NCI-H2196 treated with DMSO at 0.1 percent for 48 hours (cell line): Measurements from ENCODE around the gene PROSER2.
"Not testable (repeated sequence)": the region's sequence is repeated elsewhere in the genome, so short reads cannot be mapped to it uniquely, and the experiment has no call there.

Experiments
- DNase-seq: peaks from one replicate; lab custom pipeline; 2025; ENCODE audit not compliant: unreplicated experiment; lab: John Stamatoyannopoulos, UW

PROSER2 gene

DNA sequence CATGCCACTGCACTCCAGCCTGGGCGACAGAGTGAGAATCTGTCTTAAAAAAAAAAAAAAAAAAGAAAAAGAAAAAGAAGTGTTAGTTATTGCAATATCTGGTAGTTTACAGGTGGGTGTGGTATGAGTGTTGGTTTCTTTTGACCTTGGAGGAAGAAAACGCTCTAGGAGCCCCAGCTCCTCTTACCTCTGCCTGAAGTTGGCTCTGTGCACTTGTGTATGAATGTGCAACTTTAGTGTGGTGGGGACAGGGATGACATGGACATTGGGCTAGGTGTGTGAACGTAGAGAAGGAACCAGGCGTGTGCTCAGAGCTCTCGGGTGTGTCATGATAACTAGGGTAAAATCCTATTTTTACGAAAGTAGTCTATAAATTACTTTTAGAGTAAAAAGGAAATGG lies 11.9 kb downstream of the PROSER2 start:
- DNase-seq, result no peak

DNA sequence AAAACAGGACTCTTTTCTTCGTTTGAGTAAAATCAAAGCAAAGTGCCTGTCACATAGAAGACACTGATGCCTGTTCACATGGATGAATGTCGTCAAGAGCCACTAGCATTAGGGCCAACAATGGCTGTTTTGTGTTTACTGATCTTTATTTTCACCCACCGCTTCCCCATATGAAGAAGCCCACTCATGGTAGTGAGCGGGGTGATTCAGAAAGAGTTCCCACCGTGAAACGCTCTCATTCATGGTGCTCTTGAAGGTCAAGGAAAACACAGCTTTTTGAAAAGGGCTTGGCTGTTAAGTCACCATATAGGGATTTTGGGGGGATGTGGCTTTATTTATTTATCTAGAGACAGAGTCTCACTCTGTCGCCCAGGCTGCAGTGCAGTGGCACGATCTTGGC lies 12.5 kb downstream of the PROSER2 start:
- no peak for DNase-seq

DNA sequence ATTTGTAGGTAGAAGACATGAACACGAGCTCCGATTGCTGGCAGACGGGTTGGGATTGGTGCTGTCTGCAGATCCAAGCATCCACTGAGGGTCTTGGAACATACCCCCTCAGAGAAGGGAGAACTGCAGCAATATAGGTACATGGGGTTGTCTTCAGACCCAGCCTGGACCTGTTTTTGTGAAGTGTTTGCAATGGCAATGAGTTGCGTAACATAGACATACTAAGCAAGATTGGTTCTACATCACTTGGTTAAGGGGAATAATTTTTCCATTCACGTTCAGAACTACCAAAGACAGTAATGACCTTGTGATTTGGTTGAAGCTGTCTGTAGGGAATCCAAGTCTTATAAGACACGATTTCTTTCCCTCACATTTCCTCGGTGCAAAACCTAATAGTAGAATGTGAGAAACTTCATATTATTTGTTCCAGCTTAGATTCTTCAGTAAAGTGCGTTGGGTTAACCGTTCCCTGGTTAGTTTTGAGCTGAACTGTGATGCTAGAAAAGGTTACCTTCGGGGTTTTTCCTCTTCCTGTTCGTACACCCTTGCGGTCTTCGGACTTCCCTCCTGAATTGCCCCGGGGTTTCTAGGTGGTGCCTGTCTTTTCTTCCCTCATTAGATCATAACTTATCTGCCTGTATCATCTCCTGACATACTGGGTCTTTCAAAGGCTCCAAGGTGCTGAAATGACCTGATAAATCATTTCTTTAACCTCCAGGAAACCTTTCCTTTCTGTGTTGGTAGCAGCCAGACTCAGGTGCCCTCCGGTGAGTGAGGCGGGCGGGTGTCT lies 14.4 kb downstream of the PROSER2 start:
- no peak for DNase-seq

DNA sequence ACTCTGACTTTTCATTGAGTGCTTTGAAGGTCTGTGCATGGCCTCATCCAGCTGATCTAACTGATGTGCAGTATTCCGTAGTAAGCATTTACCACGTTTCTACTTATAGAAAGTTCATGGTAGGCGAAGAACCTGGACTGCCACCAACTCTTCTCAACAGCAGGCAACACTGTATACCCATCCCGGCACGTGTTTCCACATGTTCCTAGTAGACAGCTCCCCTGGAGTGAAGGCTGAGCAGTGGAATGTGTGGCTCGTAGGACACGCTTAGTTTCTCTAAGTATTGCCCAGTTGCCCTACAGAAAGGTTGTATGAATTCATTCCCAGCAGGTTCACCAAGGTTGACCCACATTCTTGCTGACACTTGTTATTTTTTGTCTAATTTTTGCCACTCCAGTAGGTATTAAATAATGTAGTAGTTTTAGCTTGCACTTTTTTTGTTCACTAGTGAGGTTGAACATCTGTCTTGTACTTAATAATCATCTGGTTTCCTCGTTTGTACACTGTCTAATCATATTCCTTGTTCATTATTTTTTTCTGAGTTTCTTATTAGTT lies 15.2 kb downstream of the PROSER2 start:
- DNase-seq, result no peak

DNA sequence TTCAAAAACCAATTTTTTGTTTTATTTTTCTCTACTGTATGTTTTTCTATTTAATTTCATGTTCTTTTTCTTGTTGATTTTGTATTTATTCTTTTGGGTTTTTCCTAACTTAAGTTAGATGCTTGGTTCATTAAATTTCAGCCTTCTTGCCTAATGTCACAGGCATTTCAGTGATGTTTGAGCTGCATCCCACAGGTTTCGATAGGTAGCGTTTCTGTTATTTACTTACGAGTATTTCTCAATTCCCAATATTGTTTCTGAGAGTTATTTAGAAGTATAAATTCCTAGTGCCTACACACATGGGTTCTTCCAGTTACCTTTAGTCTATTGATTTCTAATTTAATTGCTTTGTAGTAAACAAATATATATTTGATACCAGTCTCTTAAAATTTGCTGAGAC lies 18.2 kb downstream of the PROSER2 start:
- no peak for DNase-seq

DNA sequence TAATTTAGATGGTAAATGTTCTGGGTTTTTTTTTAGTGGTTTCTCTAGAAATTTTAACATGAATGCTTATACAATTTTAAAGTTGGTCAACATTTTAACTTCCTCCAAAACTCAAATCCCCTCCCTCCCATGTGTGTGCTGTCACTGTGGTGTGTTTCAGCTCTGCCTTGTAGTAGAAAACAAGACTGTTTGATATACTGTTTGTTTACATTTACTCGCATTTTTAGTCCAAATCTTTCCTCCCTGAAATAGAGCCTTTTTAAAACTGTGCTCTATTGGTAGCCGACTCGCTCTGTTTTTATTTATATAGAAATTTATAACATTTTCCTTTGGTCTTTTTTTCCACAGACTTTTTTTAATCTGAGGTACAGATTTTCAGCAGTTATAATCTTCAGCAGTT lies 19.3 kb downstream of the PROSER2 start:
- no peak for DNase-seq

DNA sequence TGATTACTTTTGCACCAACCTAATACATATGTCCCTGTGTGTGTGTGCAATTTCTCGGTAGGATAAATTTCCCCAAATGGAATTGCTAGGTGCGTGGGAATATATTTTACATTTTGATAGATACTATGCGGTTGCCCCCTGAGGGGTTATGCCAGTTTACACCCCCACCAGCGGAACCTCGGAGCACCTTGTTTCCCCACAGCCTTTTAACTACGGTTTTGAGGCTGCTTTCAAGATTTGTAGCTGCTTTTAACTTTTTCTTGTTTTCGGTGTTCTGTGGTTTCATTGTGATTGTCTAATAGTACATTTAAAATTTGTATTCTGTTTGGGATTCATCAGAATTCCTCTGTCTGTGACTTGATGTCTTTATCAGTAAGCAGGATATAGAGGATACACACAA lies 22.0 kb downstream of the PROSER2 start:
- DNase-seq, result no peak

DNA sequence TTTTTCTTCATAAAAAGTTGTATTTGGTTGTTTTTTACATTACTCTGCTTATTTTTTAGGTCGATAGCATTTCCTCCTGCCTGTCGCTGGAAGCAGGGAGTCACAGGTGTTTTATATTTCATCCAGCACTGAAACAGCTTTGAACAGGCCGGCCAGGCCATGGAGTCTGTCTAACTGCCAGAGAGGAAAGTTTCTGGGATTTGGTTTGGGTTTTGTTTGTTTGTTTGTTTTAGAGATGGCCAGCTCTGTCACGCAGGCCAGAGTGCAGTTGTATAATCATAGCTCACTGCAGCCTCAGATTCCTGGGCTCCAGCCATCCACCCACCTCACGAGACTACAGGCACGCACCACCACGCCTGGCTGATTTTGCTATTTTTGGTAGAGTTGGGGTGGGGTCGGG lies 23.4 kb downstream of the PROSER2 start:
- DNase-seq, result no peak

DNA sequence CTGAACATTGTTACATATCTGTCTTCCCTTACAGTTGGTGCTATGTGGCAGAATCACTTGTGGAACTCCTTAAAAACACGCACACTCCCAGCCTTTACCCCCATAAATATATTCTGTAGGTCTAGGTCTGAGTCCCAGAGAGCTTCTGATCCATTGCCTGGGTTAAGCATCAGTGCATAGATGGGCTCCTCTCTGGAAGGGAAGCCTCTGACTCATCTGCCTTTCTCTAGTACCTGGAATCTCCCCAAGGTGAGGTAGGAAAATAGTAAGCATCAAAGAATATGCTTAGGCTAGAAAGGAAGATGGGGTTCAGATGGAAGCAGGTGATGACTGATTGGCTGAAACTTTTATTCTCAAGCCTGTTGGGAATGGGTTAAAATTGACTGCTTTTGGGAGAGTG lies 26.1 kb downstream of the PROSER2 start:
- DNase-seq, result no peak

DNA sequence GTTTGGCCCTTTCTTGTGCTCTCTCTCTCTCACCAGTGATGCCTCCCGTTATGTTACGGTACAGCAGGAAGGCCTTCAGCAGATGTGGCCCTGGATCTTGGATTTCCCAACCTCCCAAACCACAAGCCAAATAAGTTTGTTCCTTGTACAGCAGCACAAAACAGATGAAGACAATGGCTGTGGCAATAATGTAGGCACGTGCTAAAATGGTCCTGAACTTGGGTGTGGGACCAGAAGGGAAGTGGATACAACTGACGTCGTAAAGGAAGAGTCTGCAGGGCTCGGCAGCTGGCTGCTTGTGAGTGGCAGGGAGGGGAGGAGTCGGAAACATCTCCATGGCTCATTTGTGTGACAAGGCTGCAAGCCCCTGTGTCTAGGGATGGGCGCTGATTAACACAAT lies 26.8 kb downstream of the PROSER2 start:
- DNase-seq, result no peak

DNA sequence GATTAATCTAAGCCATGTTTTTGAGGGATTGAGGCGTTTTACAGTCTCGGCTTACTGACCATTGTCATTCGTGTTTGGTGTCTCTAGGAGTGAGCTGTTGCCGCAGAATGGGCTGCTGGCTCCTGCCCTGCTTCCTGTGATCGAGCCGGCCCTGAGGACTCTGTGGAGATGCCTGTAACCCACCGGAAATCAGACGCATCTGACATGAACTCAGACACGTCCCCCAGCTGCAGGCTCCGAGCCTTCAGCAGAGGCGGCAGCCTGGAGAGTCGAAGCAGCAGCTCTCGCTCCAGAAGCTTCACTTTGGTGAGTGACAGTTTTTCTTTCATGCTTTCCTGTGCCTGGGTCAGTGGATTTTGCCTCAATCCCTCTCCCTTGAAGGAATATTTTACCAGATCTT lies 28.8 kb downstream of the PROSER2 start:
- DNase-seq, result no peak

DNA sequence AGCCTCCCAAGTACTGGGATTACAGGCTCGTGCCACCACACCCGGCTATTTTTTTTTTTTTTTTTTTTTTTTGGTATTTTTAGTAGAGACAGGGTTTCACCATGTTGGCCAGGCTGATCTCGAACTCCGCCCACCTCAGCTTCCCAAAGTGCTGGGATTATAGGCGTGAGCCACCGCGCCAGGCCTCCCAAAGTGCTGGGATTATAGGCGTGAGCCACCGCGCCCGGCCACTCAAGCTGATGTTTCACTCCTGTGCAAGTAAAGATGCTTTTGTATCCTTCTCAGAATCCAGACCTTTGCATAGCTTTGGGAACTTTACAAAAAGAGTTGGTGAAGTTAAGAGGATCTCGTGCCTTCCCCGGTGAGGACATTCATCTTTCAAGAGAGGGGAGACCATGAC lies 29.5 kb downstream of the PROSER2 start:
- not testable (repeated sequence) for DNase-seq

DNA sequence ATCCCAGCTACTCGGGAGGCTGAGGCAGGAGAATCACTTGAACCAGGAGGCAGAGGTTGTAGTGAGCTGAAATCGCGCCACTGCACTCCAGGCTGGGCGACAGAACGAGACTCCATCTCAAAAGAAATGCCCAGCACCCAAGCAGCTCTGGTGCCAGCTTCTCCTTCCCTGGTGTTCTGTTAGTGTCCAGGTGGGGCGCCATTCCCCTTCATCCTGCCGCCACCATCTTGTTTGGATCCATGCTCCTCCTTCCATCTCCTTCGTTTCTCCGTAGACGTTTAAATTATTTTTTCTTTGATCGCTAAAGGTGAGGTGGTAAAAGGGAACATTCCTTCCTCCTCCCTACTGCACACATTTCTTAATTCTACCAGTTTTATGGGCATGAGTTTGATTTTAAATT lies 30.3 kb downstream of the PROSER2 start:
- DNase-seq, result no peak

DNA sequence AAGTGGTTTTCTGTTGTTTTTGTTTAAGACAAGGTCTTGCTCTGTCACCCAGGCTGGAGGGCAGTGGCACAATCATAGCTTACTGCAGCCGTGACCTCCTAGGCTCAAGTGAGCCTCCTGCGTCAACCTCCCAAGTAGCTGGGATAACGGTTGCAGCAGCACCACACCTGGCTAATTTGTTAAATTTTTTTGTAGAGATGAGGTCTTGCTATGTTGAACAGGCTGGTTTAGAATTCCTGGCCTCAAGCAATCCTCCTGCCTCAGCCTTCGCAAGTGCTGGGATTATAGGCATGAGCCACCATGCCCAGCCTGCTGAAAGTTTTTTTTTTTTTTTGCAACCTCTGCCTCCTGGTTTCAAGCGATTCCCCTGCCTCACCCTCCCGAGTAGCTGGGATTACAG lies 31.1 kb downstream of the PROSER2 start:
- DNase-seq, result no peak

DNA sequence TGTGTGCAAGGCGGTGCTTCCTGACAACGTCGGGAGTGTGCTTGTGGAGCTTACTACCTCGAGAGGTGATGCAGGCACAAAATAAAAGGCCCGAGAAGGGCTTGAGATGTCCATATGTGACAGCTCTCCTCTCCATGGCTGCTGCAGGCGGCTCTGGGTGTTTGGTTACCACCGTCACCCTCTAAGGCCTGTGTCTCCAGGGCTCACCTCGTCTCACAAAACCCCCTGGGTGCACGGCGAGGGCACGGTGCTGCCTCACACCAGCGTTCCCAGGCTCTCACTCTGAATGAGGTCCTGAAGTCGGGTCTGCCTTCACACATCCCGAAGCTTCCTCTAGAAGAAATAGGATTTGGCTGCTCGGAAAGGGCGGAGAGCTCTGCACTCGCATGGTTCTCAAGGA lies 32.9 kb downstream of the PROSER2 start:
- DNase-seq, result no peak

DNA sequence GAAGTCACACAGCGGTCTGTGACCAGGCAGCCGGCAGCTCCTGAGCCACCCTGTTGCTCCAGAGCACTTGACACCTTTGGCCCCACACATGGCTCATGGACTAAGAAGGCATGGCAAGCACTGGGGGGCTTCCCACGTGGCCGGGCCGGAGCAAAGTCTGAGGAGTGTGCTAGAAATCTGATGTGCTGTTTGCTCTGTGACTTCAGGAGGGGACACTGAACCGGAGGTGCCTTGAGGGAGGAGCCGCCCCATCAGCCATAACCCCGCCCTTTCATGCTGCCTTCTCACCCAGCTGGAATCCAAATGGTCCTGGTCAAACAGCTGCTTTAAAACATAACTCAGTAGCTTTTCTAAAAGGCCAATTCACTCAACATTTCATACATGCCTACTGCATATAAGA lies 33.5 kb downstream of the PROSER2 start:
- DNase-seq, result no peak

DNA sequence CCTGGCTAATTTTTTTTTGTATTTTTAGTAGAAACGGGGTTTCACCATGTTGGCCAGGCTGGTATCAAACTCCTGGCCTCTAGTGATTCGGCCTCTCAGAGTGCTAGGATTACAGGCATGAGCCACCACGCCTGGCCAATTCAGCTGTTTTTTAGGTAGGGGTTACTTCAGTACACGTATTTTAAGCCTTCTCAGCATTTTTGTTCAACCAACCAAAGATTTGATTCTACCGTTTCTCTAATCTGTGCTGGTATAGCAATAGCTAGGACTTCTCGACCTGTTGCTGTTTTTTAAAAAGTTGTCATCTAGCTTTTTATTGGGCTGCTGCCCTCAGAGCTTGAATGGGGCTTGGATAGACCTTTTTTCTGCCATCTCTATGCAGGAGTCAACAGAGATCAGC lies 34.9 kb downstream of the PROSER2 start:
- DNase-seq, result no peak

DNA sequence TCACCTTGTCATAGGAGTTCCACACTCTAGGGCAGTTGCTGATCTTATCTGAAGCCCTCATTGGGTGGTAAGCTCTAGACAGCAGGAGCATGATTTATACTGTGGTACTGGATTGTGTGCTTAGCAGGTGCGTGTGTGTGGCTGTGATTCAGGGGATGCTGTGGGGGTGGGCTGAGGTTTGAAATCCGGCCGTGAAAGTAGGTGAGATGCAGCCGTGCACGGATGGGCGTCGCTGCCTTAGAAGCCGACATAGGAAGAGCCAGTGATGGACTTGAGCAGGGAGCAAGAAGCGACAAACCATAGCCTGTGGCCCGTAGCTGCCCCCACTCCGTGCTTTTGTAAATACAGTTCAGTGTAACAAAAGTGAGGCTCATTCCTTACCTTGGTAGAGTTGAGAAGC lies 38.2 kb downstream of the PROSER2 start:
- DNase-seq, result no peak

DNA sequence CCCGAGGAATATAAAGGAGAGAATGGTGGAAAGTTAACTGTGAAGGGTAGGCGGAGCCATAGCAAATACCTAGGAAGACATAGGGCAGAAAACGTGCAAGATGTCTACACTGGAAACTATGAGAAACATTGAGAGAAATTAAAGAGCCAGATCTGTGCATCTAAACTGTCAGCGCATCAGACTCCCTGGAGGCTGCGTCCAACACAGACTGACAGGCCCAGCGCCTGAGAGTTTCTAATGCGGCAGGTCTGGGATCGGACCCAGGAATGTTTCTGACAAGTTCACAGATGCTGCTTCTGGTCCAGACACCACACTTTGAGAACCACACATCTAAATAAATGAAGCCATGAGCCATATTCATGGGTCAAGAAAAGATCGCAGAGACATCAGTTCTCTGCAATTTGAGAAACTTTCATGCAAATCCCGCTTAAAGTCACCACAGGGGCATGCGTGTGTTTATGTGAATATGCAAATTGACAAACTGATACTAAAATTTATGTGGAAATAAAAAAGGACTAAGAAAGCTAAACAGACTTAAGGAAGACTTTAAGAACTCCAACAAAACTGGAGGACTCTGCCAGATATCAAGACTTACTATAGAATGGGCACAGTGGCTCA lies 38.8 kb downstream of the PROSER2 start:
- no peak for DNase-seq

DNA sequence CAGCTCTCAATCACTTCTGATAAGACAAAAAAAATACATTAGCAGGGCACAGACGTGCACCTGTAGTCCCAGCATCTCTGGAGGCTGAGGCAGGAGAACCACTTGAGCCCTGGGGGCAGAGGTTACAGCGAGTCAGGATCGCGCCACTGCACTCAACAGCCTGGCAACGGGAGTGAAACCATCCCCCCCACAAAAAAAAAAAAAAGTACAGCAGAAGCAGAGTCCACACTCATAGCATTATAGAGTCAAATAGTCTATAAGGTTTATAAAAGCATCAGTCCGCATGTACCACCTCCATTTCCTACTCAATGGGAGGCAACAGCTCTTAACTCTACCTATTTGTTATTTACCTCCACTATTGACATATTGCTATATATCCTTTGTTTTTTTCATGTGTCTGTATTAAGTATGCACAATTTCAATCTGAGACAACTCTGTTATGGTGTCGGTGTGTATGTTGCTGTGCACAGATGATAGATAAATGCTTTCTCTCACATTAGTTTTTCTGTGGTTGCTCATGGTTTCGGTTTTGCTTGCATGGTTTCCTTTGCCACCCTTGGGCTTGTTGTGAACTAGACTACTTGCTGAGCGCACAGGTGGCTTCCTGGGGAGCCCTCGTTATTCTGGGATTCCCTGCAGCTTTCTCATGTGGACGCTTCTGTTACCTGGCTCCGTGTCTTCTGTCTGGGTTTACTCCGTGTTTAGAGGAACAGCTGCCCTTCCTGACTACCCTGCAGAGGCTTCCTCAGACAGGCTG lies 40.4 kb downstream of the PROSER2 start:
- no peak for DNase-seq

DNA sequence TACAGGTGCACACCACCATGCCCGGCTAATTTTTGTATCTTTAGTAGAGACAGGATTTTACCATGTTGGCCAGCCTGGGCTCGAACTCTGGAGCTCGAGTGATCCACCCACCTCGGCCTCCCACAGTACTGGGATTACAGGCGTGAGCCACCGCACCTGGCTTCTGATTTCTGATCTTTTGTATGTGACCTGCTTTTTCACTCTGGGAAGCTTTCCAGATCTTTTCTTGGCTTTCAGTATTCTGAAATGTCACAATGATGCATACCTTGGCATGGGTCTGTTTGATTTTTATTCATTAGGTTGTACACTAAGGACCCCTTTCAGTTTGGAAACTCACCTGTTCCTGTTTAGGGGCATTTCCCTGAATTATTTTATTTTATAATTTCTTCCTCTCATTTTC lies 41.6 kb downstream of the PROSER2 start:
- no peak for DNase-seq

DNA sequence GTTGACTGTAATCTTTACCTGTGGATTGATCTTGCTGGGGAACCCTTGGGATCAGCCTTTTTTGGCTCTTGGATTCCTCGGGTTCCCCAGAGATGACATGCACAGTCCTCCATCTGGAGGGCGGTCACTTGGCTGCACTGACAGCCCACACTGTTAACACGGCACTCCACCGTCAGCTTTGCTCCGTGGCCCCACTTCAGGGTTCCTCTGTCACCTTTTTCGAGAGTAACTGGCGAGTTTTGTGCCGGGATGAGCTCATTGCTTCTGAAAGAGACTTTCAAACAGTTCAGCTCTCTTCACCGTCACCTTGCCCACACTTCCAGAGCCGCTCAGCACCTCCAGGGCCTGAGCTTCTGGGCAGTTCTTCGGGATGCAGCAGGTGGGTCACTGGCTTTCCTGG lies 42.4 kb downstream of the PROSER2 start:
- no peak for DNase-seq
